HCT116 (cell line): ENCODE measurements around the gene STX12.
A peak's percentile ranks its signal among the peaks of the same experiment; 100 is the strongest.

Experiments
- CBX3 ChIP-seq: IDR thresholded peaks from 2 replicates; pipeline ENCODE4 v1.6.1; 2012; ENCODE audit warnings: low read depth
- CEBPB ChIP-seq: IDR thresholded peaks from 2 replicates; pipeline ENCODE4 v1.6.1; 2012; ENCODE audit warnings: low read depth
- ELF1 ChIP-seq: IDR thresholded peaks from 2 replicates; pipeline ENCODE4 v1.6.1; 2012; ENCODE audit warnings: low read depth, borderline replicate concordance
- EZH2 ChIP-seq: fragments of 200-600 bp; sonication (generic); IDR thresholded peaks from 2 replicates; pipeline ENCODE4 v1.6.1; 2017; ENCODE audit warnings: antibody characterized with exemption, mixed run types
- JUND ChIP-seq: IDR thresholded peaks from 2 replicates; pipeline ENCODE4 v1.6.1; 2012
- POLR2A ChIP-seq: IDR thresholded peaks from 2 replicates; pipeline ENCODE4 v1.7.0; 2011; ENCODE audit warnings: borderline replicate concordance; ENCODE audit not compliant: insufficient read depth, insufficient read length; ENCODE audit errors: extremely low read depth
- SIN3A ChIP-seq: IDR thresholded peaks from 2 replicates; pipeline ENCODE4 v1.6.1; 2012; ENCODE audit warnings: low read depth
- TCF7L2 ChIP-seq: IDR thresholded peaks from 2 replicates; pipeline ENCODE4 v1.7.0; 2011; ENCODE audit warnings: borderline replicate concordance, inconsistent platforms; ENCODE audit not compliant: insufficient read depth, insufficient read length; ENCODE audit errors: extremely low read depth
- YY1 ChIP-seq: IDR thresholded peaks from 2 replicates; pipeline ENCODE4 v1.6.1; 2011; ENCODE audit warnings: low read length, low read depth, moderate library complexity, mild to moderate bottlenecking; ENCODE audit not compliant: insufficient replicate concordance; ENCODE audit errors: extremely low read depth
- TF ChIP-seq, protein P1 (sequence below), 3 experiments: fragments of 200-600 bp in 1 of 3; sonication (generic) in 1 of 3; IDR thresholded peaks in 2 of 3; conservative IDR thresholded peaks in 1 of 3; 2 replicates each; pipeline ENCODE4 v1.5.1; 2012 to 2017; ENCODE audit warnings: low read depth in 2 of 3, low read length in 2 of 3, antibody characterized with exemption in 1 of 3, borderline replicate concordance in 1 of 3, control low read depth in 1 of 3, mild to moderate bottlenecking in 1 of 3, mixed read lengths in 1 of 3, mixed run types in 1 of 3, moderate library complexity in 1 of 3; ENCODE audit not compliant: insufficient read depth in 1 of 3
- TF ChIP-seq, protein P2 (sequence below): IDR thresholded peaks from 2 replicates; pipeline ENCODE4 v1.6.1; 2011; ENCODE audit warnings: mild to moderate bottlenecking, low read length, moderate library complexity; ENCODE audit not compliant: insufficient replicate concordance; ENCODE audit errors: extremely low read depth

DNA sequence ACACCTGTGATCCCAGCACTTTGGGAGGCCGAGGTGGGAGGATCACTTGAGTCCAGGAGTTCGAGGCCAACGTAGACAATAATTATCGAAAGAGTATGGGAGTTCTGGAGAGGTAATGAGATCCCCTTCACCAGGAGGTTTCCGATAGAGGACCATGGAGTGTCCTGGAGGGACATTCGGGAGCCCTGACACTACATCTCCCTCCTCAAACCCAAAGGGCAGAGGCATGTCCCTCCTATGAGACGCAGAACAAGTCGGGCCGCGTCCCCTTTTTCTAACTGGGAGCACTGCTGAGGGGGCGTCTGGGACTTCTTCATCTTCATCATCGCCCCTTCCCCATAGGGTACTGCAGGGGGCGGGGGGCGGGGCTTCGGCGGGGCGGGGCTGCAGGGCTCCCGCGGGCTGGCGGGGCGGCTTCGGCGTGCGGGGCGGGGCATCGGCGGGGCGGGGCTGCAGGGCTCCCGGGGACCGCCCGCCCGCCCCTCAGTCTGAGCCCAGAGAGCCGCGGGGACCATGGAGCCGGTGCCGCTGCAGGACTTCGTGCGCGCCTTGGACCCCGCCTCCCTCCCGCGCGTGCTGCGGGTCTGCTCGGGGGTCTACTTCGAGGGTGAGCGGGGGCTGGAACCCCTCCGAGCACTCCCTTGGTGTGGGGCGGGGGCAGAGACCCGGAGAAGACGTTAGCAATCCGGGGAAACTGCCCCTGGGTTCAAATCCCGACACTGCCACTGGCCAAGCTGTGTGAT, 99.2 kb downstream of the STX12 start, which contains the start of gene THEMIS2:
- no peak for TF ChIP-seq CEBPB
- TF ChIP-seq SIN3A = 0 out of 2 replicates have a peak, but pooled peaks have one; percentile 28
- TF ChIP-seq POLR2A = no peak
- TF ChIP-seq ELF1 = no peak
- TF ChIP-seq EZH2 = no peak
- TF ChIP-seq JUND = no peak
- no peak for TF ChIP-seq TCF7L2
- TF ChIP-seq, protein P1, sequence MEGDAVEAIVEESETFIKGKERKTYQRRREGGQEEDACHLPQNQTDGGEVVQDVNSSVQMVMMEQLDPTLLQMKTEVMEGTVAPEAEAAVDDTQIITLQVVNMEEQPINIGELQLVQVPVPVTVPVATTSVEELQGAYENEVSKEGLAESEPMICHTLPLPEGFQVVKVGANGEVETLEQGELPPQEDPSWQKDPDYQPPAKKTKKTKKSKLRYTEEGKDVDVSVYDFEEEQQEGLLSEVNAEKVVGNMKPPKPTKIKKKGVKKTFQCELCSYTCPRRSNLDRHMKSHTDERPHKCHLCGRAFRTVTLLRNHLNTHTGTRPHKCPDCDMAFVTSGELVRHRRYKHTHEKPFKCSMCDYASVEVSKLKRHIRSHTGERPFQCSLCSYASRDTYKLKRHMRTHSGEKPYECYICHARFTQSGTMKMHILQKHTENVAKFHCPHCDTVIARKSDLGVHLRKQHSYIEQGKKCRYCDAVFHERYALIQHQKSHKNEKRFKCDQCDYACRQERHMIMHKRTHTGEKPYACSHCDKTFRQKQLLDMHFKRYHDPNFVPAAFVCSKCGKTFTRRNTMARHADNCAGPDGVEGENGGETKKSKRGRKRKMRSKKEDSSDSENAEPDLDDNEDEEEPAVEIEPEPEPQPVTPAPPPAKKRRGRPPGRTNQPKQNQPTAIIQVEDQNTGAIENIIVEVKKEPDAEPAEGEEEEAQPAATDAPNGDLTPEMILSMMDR (IDR thresholded peaks at IDR 0.05 in 2 of 3, conservative IDR thresholded peaks at IDR 0.05 in 1 of 3; ENCODE audit: borderline replicate concordance in 1 of 3, insufficient read depth in 1 of 3, low read depth in 2 of 3, low read length in 2 of 3) = no peak
- no peak for TF ChIP-seq YY1
- TF ChIP-seq, protein P2, sequence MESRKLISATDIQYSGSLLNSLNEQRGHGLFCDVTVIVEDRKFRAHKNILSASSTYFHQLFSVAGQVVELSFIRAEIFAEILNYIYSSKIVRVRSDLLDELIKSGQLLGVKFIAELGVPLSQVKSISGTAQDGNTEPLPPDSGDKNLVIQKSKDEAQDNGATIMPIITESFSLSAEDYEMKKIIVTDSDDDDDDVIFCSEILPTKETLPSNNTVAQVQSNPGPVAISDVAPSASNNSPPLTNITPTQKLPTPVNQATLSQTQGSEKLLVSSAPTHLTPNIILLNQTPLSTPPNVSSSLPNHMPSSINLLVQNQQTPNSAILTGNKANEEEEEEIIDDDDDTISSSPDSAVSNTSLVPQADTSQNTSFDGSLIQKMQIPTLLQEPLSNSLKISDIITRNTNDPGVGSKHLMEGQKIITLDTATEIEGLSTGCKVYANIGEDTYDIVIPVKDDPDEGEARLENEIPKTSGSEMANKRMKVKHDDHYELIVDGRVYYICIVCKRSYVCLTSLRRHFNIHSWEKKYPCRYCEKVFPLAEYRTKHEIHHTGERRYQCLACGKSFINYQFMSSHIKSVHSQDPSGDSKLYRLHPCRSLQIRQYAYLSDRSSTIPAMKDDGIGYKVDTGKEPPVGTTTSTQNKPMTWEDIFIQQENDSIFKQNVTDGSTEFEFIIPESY = no peak
- TF ChIP-seq CBX3 = no peak
